Measurements from ENCODE around the gene MDN1.
"Not testable (repeated sequence)": the region's sequence is repeated elsewhere in the genome, so short reads cannot be mapped to it uniquely, and the experiment has no call there.

The MDN1 gene

DNA sequence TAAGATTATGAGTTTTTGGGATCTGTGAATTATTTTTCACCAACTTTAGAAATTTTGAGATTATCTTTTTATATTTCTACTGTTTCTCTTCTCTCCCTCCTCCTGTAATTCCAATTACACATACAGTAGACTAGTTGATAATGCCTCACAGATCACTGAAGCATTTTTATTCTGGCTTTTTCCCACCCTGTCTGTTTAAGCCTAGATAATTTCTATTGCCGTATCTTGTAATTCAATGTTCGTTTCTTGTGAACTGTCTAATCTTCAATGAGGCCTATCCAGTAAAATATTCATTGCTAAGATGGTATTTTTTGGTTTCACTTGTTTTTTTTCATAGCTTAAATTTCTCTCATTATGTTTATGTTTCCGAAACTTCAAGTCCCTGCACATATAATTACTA is 12.0 kb downstream of the MDN1 start:
- DNase-seq, result no peak

DNA sequence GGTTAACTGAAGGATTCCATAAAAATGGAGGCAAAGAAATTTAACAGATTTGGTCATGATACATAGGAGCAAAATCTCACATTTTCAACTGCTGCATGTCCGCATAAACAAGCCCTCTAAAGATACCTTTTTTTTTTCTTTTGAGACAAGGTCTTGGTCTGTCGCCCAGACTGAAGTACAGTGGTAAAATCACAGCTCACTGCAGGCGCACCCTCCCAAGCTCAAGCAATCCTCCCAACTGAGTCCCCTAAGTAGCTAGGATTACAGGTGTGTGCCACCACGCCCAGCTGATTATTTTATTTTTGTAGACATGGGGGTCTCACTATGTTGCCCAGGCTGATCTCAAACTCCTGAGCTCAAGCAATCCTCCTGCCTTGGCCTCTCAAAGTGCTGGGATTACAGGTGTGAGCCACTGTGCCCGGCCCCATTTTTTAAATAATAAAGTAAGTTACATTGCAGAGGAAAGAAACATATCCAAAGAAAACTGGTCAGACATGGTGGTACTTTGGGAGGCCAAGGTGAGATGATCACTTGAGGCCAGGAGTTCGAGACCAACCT is 13.7 kb downstream of the MDN1 start:
- DNase-seq, result no peak

- DNase-seq, result no peak
Observed at GRCh38 chr6:89803271-89803670, 16.3 kb downstream of the MDN1 start.

- no peak for DNase-seq
Observed at GRCh38 chr6:89799756-89800155, 19.8 kb downstream of the MDN1 start.

DNA sequence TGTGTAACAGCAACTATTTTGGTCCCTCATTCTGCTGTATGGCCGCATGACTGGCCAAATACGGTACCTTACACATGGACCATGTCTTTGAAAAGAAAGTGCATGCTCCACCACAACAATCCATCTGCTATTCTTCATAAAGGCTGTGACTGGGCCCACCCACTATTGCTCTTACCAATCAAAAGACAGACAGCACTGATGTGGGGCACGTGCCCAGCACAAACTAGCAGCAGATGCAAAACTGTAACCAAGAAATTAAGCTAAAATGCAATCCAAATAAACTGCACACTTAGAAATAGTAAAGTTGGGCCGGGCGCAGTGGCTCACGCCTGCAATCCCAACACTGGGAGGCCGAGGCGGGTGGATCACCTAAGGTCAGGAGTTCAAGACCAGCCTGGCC is 20.5 kb downstream of the MDN1 start:
- no peak for DNase-seq

- DNase-seq, result no peak
Observed at GRCh38 chr6:89797317-89797716, 22.3 kb downstream of the MDN1 start.

GRCh38 chr6:89794324-89794723 is 25.3 kb downstream of the MDN1 start:
- peak in 1 of 3 donors; percentile 1 for DNase-seq

DNA sequence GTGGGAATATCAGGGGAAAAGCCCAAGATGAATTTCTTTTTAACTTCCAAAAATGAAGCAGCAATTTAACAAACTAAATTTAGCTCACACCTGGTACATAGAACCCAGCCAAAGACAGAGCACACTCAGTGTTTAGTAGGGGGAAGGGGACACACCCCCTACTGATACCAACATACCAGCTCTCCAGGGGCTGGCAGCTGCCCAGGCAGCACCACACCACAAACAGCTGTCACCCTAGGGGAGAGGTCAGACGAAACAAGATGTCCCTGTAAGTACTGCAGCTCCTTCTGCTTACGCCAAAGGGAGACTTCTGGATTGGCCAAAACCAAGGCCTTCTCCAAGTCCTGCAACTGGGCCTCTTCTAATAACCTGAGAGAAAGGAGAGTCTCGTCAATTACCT is 26.0 kb downstream of the MDN1 start:
- no peak for DNase-seq

- peak; percentile 43 to 52 (median 49) for DNase-seq
Observed at GRCh38 chr6:89792881-89793280, 26.7 kb downstream of the MDN1 start.

DNA sequence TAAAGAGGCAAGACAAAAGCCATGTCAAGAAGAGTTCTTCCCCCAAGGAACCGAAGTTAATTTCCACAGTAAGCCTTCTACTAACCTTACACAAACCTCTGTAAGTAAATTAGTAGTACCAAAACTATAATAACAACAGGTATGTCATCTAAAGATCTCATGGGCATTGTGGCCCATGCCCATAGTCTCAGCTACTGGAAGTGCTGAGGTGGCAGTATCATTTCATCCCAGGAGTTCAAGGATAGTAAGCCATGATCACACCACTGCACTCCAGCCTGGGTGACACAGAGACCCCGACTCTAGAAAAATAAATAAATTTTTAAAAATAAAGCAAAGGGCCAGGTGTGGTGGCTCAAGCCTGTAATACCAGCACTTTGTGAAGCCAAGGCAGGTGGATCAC is 29.2 kb downstream of the MDN1 start:
- DNase-seq, result no peak

GRCh38 chr6:89789980-89790379 is 29.6 kb downstream of the MDN1 start:
- no peak for DNase-seq

GRCh38 chr6:89787660-89788328 is 31.8 kb downstream of the MDN1 start:
- DNase-seq, result no peak

GRCh38 chr6:89786970-89787369 is 32.6 kb downstream of the MDN1 start:
- no peak for DNase-seq

- no peak for DNase-seq
Observed at GRCh38 chr6:89784838-89785237, 34.8 kb downstream of the MDN1 start.

DNA sequence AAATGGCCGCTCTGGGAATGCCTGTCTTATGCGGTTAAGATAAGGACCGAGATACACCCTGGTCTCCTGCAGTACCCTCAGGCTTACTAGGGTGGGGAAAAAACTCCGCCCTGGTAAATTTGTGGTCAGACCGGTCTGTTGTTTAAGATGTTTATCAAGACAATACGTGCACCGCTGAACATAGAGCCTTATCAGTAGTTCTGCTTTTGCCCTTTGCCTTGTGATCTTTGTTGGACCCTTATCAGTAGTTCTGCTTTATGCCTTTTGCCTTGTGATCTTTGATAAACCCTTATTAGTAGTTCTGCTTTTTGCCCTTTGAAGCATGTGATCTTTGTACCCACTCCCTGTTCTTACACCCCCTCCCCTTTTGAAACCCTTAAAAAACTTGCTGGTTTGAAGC is 36.3 kb downstream of the MDN1 start:
- not testable (repeated sequence) for DNase-seq

- no peak for DNase-seq
Observed at GRCh38 chr6:89782222-89782621, 37.4 kb downstream of the MDN1 start.

GRCh38 chr6:89781070-89782034 is 38.2 kb downstream of the MDN1 start:
- DNase-seq, result no peak

DNA sequence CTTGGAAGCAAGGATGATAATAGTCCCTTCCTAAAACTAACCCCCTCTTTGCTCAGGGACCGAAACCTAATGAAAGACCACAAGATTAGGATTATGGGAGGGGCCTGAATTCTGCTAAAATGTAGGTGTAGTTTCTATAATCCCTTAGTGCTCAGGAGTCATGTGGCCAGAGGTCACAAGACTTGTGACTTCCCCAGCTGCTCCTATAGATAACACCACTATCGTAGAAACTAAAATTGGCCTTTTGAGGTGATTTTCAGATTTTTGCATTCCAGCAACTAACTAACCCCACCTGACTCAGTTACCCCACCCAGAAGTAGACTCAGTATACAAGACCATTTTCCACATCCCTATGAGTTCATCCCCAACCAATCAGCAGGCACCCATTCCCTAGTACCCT is 42.1 kb downstream of the MDN1 start:
- no peak for DNase-seq

DNA sequence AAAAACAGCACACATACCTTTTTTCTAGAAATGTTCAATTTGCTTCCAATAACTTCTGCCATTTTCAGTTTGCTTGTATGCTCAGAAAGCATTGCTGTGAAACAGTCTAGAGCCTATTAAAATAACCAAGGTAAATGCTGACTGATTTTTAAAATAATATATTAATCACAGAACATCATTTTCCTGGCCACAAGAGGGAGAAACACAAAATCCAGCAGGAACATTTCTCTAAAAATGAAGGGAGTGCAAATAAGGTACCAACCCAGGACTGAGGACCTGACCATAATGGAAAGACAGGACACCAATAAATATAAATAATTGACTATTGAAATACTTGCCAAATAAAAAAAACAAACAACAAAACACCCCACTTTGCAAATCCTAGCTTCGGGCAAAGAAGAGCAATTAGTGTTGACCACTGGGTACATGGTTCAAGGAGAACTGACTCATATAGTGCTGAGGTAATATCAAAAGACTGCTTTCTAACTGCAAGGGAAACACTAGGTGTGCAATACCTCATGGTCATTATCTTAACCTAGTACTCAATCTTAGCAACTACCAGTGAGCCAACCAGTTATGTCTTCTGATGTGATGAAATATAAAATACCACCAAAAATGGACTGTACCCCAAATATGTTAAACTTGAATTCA is 42.9 kb downstream of the MDN1 start:
- DNase-seq, result no peak

DNA sequence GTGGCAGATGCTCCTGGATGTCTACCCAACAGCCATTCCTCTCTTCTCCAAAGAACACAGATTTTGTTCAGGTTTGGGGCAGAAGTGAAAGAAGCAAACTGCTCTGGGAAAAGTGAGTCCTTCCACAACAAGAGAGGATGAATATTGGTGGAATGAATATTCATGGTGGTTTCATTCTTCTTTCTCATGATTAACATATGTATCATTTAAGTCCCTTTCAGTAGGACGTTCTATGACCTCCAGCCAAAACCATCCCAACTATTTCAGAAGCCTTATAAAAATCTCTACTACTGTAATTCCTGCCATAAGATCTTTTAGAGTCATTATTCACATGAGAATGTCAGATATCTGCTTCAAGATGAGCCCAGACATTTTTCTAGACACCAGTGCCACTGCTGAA is 44.4 kb downstream of the MDN1 start:
- no peak for DNase-seq

- DNase-seq, result no peak
Observed at GRCh38 chr6:89769572-89769971, 50.0 kb downstream of the MDN1 start.

GRCh38 chr6:89768324-89768723 is 51.3 kb downstream of the MDN1 start:
- DNase-seq, result no peak

- DNase-seq, result peak in 1 of 3 donors; percentile 3
Observed at GRCh38 chr6:89763550-89763949, 56.0 kb downstream of the MDN1 start.

Measured in suppressor macrophage treated with lipopolysaccharide for 1 hour (primary cell).